ENCODE data around the gene IFFO2. TPM values are rescaled to one million over a fixed set of nuclear protein-coding genes. Genes with fewer than 3 reads are reported as not detected.

Gene IFFO2
- total RNA-seq, 1 experiment from 2014 or later: 15.6 TPM

GRCh38 chr1:18970762-18971161 is 14.3 kb upstream of the IFFO2 start:
- DNase-seq (ENCODE audit: low read depth, low spot score): no peak
- POLR2A ChIA-PET: no interaction called here
- TF ChIP-seq SIN3A (IDR thresholded peaks at IDR 0.05; ENCODE audit: low read depth) (no peak), ELF1 (IDR thresholded peaks at IDR 0.05; ENCODE audit: borderline replicate concordance, low read depth) (no peak), SRF (IDR thresholded peaks at IDR 0.05; ENCODE audit: low read depth) (no peak), CEBPB (IDR thresholded peaks at IDR 0.05; ENCODE audit: low read depth) (no peak), REST (IDR thresholded peaks at IDR 0.05; ENCODE audit: low read depth) (no peak), YY1 (IDR thresholded peaks at IDR 0.05; ENCODE audit: extremely low read depth, insufficient replicate concordance, low read depth, low read length) (no peak), EZH2phosphoT487 (IDR thresholded peaks at IDR 0.05; ENCODE audit: borderline replicate concordance) (no peak), ZFX (IDR thresholded peaks at IDR 0.05) (no peak), JUND (IDR thresholded peaks at IDR 0.05) (no peak), SP1 (IDR thresholded peaks at IDR 0.05; ENCODE audit: low read depth) (no peak), ZNF274 (IDR thresholded peaks at IDR 0.05; ENCODE audit: low read depth, low read length) (no peak), FOSL1 (IDR thresholded peaks at IDR 0.05; ENCODE audit: low read depth) (no peak), CTCF (IDR thresholded peaks at IDR 0.05 in 2 of 3, conservative IDR thresholded peaks at IDR 0.05 in 1 of 3; ENCODE audit: borderline replicate concordance in 1 of 3, insufficient read depth in 1 of 3, low read depth in 2 of 3, low read length in 2 of 3) (no peak), POLR2A (IDR thresholded peaks at IDR 0.05; ENCODE audit: borderline replicate concordance, extremely low read depth, insufficient read depth, insufficient read length) (no peak), MAX (IDR thresholded peaks at IDR 0.05) (no peak), EZH2 (IDR thresholded peaks at IDR 0.05) (no peak)
- TF ChIP-seq, protein P1, sequence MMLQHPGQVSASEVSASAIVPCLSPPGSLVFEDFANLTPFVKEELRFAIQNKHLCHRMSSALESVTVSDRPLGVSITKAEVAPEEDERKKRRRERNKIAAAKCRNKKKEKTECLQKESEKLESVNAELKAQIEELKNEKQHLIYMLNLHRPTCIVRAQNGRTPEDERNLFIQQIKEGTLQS (IDR thresholded peaks at IDR 0.05): no peak
- no peaks in the 10 kb centered on the region for H3K9me2 ChIP-seq (ENCODE audit: insufficient read depth)
- RAD21 ChIA-PET (ENCODE audit: low non-redundant PET in 1 of 2, low total read pairs in 2 of 2, uncharacterized antibody in 2 of 2, unreplicated experiment in 2 of 2): no interaction called here
- H4K20me1 ChIP-seq (ENCODE audit: insufficient read depth): no peaks in the 10 kb centered on the region
- H2AFZ ChIP-seq (ENCODE audit: low read depth, low read length, poor library complexity, severe bottlenecking): no peak overlapping the region
- no peaks in the 10 kb centered on the region for H3K79me2 ChIP-seq (ENCODE audit: insufficient read depth, low read length)
- CTCF ChIA-PET: no interaction called here
- H3K9me3 ChIP-seq (ENCODE audit: control insufficient read depth in 1 of 2, insufficient read depth in 1 of 2, low read depth in 1 of 2, low read length in 2 of 2): no peaks in the 10 kb centered on the region
- no peak overlapping the region for H3K27ac ChIP-seq (ENCODE audit: low read depth, low read length)
- peaks cover 13 to 27% of the 10 kb centered on the region in 2 experiments for H3K4me1 ChIP-seq (ENCODE audit: control insufficient read depth in 1 of 2, insufficient read depth in 2 of 2, low read length in 2 of 2)
- H3K36me3 ChIP-seq (ENCODE audit: control insufficient read depth in 1 of 2, insufficient read depth in 2 of 2, low read length in 2 of 2): no peaks in the 10 kb centered on the region
- ATAC-seq: no peak
- no peaks in the 10 kb centered on the region for H3K27me3 ChIP-seq (ENCODE audit: insufficient read depth, low read length)
- no TSS peak for BruUV-seq (replicated peaks)
- H3K4me2 ChIP-seq (ENCODE audit: low read length): no peak overlapping the region
- intact Hi-C loops (cut with micrococcal nuclease): no loop called here
- H3K4me3 ChIP-seq (replicated peaks in 1 of 2; ENCODE audit: low read depth in 1 of 2, low read length in 2 of 2): no peak overlapping the region
- H3K9ac ChIP-seq (ENCODE audit: low read length): no peak overlapping the region
